Skeletal muscle cell (primary cell): Measurements from ENCODE around the gene DAD1.
"Not testable (repeated sequence)": the region's sequence is repeated elsewhere in the genome, so short reads cannot be mapped to it uniquely, and the experiment has no call there.

Source experiments
- DNase-seq: peaks from one replicate; pipeline ENCODE4 v3.0.0-alpha.2; 2010; ENCODE audit warnings: low read depth
- H3K4me3 ChIP-seq: 2 replicates; pipeline ENCODE4 v1.5.1; 2011; ENCODE audit warnings: low read depth, mild to moderate bottlenecking, control low read depth, low read length, moderate library complexity

The DAD1 gene

DNA sequence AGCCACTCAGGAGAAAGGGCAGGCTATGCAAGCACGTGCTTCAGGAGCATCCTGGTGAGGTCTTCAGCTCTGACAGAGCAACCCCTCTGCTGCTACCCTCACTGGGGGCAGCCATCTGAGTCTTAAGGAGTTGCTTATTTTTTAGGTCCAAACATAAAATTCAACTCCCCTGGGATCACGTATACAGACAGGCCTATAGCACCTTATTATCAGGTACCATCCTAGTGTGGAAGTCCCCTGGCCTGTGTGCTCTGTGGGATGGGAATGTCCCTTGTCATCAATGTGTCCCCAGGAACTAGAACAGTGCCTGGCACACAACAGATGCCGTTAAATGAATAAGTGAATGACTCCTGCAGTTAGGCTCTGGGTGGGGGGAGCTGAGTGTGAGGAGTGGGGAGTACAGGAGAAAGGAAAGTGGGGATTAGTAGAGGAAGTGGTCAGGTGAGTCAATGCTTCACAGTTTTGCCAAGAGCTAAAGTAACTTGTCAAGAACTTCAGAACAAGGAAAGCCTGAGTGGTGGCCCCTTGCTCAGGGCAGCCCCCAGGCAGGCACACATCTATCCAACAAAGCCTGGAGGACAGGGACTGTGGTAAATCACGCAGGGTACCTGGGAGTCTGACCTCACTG is 33.5 kb downstream of the DAD1 start:
- DNase-seq, result no peak
- no peak overlapping the region for H3K4me3 ChIP-seq

DNA sequence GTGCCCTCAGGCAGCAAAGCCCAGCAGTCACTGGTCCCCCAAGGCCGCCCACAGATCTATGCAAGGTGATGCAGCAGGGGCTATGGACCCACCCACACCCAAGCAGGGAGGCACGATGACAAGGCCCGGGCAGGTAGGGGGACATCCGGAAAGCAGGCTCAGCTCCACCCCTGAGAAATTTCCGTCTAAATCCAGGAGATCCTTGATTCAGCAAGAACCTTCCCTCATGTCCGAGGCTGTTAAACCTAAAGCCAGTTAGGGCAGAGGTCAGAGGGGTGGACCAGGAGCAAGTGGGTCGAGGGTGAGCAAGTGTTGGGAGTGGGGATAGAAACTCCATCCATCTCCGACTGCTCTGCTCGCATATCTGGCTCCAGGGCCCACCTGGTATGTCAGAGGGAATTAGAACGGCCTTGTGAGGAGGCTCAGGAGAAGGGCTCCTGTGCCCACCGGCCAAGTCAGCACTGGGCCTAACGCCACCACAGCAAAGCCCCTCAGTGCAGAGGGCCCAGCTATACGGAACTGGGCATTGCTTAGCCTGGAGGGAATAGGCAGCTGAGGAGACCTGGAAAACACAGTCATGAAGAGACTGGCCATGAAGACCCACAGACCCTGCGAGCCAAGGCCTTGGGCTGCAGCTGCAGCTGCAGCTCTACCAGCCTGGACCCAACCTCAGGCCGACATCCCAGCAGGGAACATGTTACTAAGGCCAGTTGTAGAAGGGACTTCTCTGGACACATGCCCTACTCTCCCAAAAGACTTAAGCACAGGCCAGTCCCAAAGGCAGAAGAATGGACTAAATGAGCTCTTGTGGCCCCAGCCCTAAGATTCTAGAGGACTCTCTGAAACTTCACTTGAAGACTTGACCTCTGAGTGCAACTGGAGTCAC is 34.3 kb downstream of the DAD1 start:
- DNase-seq, result no peak
- H3K4me3 ChIP-seq, result no peak overlapping the region

DNA sequence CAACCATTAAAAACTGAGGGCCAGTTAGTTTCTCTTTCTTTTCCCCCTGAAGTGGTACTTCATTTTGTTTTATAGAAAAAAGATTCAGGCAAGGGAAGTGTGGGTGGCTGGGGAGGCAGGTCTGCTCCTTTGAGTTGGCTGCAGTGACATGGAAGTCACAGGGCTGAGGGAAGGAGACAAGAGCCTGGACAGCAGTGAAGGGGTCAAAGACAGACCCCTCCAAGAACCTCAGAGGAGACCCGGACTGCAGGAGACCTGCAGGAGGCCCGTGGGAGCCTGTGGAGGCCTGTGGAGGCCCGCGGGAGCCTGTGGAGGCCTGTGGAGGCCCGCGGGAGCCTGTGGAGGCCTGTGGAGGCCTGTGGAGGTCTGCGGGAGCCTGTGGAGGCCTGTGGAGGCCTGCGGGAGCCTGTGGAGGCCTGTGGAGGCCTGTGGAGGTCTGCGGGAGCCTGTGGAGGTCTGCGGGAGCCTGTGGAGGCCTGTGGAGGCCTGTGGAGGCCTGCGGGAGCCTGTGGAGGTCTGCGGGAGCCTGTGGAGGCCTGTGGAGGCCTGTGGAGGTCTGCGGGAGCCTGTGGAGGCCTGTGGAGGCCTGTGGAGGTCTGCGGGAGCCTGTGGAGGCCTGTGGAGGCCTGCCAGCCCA is 35.0 kb downstream of the DAD1 start:
- not testable (repeated sequence) for H3K4me3 ChIP-seq, DNase-seq

DNA sequence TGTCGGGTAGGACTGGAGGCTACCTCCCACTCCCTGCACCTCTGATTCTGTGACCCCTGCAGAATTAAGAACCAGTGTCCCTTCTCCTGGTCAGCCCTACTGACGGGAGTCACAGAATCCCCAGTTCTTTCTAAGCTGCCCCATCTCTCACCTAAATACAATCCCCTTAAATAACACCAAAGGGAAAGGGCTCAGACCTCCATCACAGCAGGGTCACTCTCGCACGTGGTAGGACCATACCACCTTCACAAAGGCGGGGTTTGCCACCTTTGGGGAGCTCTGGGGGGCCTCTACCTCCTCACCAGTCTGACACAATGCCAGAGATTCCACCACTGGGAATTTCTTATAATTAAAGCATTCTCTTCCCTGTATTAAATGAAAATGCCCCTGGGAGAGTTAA is 35.6 kb downstream of the DAD1 start:
- DNase-seq, result no peak
- no peak overlapping the region for H3K4me3 ChIP-seq

DNA sequence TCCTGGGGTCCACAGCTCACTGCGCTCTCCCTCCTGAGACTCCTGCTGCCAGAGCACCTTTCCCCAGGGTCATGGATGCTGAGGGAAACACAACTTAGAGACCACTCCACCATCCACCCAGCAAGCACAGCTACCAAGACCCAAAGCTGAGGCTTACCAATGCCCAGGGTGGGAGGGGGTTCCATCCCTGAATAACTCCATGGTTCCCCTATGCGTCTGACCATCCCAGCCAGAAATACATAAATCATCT is 36.3 kb downstream of the DAD1 start:
- DNase-seq, result no peak
- H3K4me3 ChIP-seq, result no peak overlapping the region

DNA sequence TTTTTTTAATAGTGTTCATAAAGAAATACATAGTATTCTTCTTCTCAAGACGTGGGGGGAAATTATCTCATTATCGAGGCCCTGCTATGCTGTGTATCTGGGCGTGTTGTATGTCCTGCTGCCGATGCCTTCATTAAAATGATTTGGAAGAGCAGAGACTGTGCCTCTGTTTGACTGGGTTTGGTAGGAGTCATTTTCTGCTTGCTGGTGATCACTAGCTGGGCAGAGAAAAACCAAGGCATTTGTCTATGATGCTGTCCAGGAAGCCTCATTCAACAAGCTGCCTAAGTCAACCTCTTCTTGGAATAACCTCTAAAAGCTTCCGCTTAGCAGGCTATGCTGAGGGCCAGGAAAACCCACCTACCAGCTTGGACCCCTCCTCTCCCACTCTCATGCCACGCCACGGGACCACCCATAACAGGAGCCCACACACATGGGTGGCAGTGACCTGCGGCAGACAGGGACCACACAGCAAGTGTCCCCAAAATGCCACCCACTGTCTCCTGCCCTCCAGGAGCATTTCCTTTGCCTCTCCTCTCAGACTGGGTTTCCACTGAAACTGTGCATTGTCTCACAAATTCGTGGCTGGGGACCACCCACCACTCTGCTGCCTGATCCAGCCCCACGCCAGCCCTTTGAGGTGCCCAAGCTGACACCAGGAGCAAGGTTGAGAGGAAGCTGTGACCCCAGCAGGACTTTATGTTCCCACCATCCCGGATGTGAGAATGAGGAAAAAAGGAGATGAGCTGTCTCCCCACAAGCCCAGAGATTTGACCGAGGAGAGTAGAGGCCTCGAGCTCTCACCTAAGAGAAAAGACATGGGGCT is 36.8 kb downstream of the DAD1 start:
- DNase-seq, result no peak
- no peak overlapping the region for H3K4me3 ChIP-seq

DNA sequence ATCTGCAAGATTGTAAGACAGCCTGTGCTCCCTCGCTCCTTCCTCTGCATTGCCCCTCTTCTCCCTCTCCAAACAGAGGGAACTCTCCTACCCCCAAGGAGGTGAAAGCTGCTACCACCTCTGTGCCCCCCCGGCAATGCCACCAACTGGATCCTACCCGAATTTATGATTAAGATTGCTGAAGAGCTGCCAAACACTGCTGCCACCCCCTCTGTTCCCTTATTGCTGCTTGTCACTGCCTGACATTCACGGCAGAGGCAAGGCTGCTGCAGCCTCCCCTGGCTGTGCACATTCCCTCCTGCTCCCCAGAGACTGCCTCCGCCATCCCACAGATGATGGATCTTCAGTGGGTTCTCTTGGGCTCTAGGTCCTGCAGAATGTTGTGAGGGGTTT is 37.4 kb downstream of the DAD1 start:
- no peak for DNase-seq

DNA sequence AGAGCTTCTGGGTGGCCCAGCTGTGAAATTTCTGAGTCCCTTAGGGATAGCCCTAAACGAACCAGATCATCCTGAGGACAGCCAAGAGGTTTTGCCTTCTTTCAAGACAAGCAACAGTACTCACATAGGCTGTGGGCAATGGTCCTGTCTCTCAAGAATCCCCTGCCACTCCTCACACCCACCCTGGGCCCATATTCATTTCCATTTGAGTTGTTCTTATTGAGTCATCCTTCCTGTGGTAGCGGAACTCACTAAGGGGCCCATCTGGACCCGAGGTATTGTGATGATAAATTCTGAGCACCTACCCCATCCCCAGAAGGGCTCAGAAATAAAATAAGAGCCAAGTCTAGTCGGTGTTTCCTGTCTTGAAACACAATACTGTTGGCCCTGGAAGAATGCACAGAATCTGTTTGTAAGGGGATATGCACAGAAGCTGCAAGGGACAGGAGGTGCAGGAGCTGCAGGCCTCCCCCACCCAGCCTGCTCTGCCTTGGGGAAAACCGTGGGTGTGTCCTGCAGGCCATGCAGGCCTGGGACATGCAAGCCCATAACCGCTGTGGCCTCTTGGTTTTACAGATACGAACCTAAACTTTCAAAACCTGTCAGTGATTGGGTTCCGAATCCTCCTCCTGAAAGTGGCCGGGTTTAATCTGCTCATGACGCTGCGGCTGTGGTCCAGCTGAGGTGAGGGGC is 38.9 kb downstream of the DAD1 start:
- DNase-seq, result no peak
- H3K4me3 ChIP-seq, result no peak overlapping the region

More for the DNA sequence above, 37.4 kb downstream of the DAD1 start:
- H3K4me3 ChIP-seq, result no peak overlapping the region

DNA sequence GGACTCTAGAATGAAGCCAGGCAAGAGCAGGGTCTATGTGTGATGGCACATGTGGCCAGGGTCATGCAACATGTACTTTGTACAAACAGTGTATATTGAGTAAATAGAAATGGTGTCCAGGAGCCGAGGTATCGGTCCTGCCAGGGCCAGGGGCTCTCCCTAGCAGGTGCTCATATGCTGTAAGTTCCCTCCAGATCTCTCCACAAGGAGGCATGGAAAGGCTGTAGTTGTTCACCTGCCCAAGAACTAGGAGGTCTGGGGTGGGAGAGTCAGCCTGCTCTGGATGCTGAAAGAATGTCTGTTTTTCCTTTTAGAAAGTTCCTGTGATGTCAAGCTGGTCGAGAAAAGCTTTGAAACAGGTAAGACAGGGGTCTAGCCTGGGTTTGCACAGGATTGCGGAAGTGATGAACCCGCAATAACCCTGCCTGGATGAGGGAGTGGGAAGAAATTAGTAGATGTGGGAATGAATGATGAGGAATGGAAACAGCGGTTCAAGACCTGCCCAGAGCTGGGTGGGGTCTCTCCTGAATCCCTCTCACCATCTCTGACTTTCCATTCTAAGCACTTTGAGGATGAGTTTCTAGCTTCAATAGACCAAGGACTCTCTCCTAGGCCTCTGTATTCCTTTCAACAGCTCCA is 39.6 kb downstream of the DAD1 start:
- no peak overlapping the region for H3K4me3 ChIP-seq
- DNase-seq, result no peak

DNA sequence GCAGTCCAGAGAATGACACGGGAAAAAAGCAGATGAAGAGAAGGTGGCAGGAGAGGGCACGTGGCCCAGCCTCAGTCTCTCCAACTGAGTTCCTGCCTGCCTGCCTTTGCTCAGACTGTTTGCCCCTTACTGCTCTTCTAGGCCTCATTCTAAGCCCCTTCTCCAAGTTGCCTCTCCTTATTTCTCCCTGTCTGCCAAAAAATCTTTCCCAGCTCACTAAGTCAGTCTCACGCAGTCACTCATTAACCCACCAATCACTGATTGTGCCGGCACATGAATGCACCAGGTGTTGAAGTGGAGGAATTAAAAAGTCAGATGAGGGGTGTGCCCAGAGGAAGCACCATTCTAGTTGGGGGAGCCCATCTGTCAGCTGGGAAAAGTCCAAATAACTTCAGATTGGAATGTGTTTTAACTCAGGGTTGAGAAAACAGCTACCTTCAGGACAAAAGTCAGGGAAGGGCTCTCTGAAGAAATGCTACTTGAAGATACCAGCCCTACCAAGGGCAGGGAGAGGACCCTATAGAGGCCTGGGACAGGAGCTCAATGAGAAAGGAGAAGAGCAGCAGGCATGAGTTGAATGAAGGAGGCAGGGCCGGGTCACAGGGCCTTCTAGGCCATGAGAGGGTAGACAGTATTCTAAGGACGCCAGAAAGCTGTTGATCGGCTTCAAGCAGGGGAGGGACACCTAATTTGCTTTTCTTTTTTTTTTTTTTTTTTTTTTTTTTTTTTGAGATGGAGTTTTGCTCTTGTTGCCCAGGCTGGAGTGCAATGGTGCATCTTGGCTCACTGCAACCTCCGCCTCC is 40.9 kb downstream of the DAD1 start:
- DNase-seq, result no peak
- no peak overlapping the region for H3K4me3 ChIP-seq

DNA sequence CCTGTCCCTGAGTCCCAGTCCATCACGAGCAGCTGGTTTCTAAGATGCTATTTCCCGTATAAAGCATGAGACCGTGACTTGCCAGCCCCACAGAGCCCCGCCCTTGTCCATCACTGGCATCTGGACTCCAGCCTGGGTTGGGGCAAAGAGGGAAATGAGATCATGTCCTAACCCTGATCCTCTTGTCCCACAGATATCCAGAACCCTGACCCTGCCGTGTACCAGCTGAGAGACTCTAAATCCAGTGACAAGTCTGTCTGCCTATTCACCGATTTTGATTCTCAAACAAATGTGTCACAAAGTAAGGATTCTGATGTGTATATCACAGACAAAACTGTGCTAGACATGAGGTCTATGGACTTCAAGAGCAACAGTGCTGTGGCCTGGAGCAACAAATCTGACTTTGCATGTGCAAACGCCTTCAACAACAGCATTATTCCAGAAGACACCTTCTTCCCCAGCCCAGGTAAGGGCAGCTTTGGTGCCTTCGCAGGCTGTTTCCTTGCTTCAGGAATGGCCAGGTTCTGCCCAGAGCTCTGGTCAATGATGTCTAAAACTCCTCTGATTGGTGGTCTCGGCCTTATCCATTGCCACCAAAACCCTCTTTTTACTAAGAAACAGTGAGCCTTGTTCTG is 41.6 kb downstream of the DAD1 start:
- no peak for DNase-seq
- no peak overlapping the region for H3K4me3 ChIP-seq

DNA sequence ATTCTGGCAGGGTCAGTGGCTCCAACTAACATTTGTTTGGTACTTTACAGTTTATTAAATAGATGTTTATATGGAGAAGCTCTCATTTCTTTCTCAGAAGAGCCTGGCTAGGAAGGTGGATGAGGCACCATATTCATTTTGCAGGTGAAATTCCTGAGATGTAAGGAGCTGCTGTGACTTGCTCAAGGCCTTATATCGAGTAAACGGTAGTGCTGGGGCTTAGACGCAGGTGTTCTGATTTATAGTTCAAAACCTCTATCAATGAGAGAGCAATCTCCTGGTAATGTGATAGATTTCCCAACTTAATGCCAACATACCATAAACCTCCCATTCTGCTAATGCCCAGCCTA is 42.3 kb downstream of the DAD1 start:
- no peak for DNase-seq
- no peak overlapping the region for H3K4me3 ChIP-seq

DNA sequence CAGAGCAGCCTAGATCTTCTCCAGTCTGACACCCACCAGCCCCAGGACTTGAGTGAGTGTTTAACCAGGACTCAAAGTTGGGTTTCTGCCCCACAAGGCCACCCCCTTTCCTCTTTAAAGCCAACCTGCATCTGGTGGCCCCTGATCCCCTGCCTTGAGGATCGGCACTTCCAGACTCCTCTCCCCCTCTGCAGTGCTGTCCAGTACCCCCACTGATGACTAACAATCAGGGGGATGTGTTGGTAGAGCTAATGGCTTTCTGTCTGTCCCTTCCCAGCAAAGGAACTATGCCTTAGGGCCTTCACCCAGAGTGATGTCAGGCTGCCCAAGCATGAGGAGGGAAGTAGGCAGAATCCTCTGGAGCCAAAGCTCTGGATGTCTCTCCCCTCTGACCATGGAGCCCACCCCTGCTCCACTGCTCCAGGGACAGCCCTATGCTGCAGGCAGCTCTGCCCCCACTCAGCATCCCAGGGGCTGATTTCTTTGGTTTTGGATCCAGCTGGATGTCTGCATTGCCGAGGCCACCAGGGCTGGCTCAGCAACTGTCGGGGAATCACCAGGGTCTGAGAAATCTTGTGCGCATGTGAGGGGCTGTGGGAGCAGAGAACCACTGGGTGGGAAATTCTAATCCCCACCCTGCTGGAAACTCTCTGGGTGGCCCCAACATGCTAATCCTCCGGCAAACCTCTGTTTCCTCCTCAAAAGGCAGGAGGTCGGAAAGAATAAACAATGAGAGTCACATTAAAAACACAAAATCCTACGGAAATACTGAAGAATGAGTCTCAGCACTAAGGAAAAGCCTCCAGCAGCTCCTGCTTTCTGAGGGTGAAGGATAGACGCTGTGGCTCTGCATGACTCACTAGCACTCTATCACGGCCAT is 42.9 kb downstream of the DAD1 start:
- no peak overlapping the region for H3K4me3 ChIP-seq
- DNase-seq, result peak; percentile 60

DNA sequence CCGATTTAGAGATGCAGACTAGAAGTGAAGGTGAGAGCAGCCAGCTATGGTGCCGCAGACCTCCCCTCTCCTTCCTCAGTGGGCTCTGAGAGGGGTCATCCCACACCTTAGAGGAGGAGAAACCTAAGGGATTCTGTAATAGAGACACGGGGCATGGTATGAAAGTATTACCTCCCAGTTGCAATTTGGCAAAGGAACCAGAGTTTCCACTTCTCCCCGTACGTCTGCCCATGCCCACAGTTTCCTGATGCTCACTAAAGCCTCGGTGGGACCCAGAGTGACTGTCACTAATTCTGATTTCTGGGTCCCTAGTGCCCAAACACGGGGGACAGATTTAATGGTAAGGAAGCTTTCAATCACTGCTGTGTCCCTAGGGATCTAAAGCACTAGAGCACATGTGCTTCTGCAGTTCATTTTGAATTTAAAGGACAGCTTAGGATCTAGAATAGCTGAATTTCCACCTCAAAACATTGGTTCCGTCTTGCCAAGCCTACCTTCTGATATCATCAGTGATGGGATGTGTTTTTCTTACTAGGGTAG is 44.1 kb downstream of the DAD1 start:
- H3K4me3 ChIP-seq, result no peak overlapping the region
- DNase-seq, result no peak

DNA sequence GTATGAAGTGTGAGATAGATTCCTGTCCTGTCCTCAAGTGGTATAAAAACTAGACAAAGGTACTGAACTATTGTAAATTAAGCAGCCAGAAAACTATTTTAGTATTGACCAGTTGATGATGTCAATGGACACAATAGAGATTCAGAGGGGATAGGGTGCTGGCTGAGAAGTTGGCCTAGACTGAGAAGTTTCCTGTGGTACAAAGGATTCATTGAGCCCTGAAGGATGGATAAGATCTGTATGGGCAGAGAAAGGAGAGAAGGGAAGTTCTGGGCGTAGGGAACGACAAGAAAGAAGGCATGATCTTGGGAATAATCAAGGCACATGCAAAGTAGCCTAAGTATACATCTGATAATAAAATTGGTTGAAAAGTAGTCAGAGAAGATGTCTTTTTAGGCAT is 44.6 kb downstream of the DAD1 start:
- no peak overlapping the region for H3K4me3 ChIP-seq
- no peak for DNase-seq

DNA sequence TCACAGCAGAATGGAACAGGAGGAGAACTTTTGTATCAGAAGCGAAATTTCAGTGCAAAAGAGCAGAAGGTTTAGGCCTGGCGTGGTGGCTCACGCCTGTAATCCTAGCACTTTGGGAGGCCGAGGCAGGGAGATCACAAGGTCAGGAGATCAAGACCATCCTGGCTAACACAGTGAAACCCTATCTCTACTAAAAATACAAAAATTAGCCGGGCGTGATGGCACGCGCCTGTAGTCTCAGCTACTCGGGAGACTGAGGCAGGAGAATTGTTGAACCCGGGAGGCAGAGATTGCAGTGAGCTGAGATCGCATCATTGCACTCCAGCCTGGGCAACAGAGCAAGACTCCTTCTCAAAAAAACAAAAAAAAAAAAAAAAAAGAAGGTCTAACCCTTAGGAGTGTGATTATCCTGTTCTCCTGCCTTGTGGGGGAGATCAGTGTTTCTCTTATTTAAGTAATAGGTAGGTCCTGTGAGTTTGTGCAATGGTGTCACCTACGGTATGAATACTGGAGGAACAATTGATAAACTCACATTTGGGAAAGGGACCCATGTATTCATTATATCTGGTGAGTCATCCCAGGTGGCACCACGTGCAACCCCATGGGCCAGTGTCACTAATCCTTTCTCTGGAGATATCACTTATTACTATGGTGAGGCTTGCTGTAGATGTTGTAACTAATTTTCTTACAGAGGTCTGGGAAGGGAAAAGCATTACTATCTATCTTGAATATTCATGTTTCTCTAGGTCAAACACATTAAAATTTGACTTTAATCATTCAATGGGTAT is 45.3 kb downstream of the DAD1 start:
- H3K4me3 ChIP-seq, result not testable (repeated sequence)

More for the DNA sequence above, 45.3 kb downstream of the DAD1 start:
- DNase-seq, result not testable (repeated sequence)
